Mesothelial cell of epicardium (in vitro differentiated cells): ENCODE measurements around the gene CHAF1B. TPM values are rescaled to one million over a fixed set of nuclear protein-coding genes. Genes with fewer than 3 reads are reported as not detected.

ENCODE experiments used
- DNase-seq, 2 experiments: peaks; one replicate each; pipeline ENCODE4 v3.0.0; 2021; ENCODE audit warnings: low spot score in 2 of 2; ENCODE audit not compliant: unreplicated experiment in 2 of 2
- H3K27ac Mint-ChIP-seq: 2 replicates; pipeline ENCODE4 v1.8.0; 2021; ENCODE audit warnings: mixed read lengths
- H3K27me3 Mint-ChIP-seq: 2 replicates; pipeline ENCODE4 v1.8.0; 2021; ENCODE audit warnings: low read depth, mixed read lengths
- H3K36me3 Mint-ChIP-seq: 2 replicates; pipeline ENCODE4 v1.8.0; 2021; ENCODE audit warnings: mixed read lengths
- H3K4me1 Mint-ChIP-seq: 2 replicates; pipeline ENCODE4 v1.8.0; 2021; ENCODE audit warnings: mixed read lengths
- H3K4me3 Mint-ChIP-seq: 2 replicates; pipeline ENCODE4 v1.8.0; 2021; ENCODE audit warnings: mild to moderate bottlenecking, moderate library complexity, mixed read lengths
- H3K9me3 Mint-ChIP-seq: 2 replicates; pipeline ENCODE4 v1.8.0; 2021; ENCODE audit warnings: mixed read lengths
- total RNA-seq: library from RNA; stranded (reverse); gene quantifications from 3 replicates; pipeline ENCODE4 v1.2.1, GENCODE V29; 2021
- TF ChIP-seq, protein P1 (sequence below): fragments of 200-600 bp; sonication (generic); IDR thresholded peaks from one replicate; pipeline ENCODE4 v1.5.0; 2021; ENCODE audit warnings: antibody characterized with exemption; ENCODE audit not compliant: unreplicated experiment

CHAF1B gene
- total RNA-seq, 1 donor from 2014 or later = 8.2 TPM

GRCh38 chr21:36430841-36431240 lies 45.6 kb downstream of the CHAF1B start:
- no peak overlapping the region for H3K4me3 Mint-ChIP-seq
- no peak overlapping the region for H3K27ac Mint-ChIP-seq
- peaks cover 7% of the 10 kb centered on the region for H3K27me3 Mint-ChIP-seq
- no peaks in the 10 kb centered on the region for H3K9me3 Mint-ChIP-seq
- no peaks in the 10 kb centered on the region for H3K36me3 Mint-ChIP-seq
- H3K4me1 Mint-ChIP-seq = peaks cover 13% of the 10 kb centered on the region
- no peak for DNase-seq
- TF ChIP-seq, protein P1, sequence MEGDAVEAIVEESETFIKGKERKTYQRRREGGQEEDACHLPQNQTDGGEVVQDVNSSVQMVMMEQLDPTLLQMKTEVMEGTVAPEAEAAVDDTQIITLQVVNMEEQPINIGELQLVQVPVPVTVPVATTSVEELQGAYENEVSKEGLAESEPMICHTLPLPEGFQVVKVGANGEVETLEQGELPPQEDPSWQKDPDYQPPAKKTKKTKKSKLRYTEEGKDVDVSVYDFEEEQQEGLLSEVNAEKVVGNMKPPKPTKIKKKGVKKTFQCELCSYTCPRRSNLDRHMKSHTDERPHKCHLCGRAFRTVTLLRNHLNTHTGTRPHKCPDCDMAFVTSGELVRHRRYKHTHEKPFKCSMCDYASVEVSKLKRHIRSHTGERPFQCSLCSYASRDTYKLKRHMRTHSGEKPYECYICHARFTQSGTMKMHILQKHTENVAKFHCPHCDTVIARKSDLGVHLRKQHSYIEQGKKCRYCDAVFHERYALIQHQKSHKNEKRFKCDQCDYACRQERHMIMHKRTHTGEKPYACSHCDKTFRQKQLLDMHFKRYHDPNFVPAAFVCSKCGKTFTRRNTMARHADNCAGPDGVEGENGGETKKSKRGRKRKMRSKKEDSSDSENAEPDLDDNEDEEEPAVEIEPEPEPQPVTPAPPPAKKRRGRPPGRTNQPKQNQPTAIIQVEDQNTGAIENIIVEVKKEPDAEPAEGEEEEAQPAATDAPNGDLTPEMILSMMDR = no peak

DNA sequence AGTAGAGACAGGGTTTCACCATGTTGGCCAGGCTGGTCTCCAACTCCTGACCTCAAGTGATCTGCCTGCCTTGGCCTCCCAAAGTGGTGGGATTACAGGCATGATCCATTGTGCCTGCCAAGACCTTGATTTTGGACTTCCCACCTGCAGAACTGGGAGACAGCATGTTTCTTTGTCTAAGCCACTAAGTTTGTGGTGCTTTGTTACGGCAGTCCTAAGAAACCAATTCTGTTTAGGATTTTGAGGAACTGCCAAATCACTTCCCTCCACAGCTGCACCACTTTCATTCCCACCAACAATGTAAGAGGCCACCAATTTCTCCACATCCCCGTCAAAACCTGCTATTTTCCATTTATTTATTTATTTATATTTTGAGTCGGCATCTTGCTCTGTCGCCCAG lies 46.1 kb downstream of the CHAF1B start:
- Mint-ChIP-seq H3K36me3 (no peaks in the 10 kb centered on the region), H3K27ac (no peak overlapping the region), H3K9me3 (no peaks in the 10 kb centered on the region), H3K4me1 (peaks cover 13% of the 10 kb centered on the region), H3K27me3 (peaks cover 7% of the 10 kb centered on the region), H3K4me3 (no peak overlapping the region)
- TF ChIP-seq, protein P1 = no peak
- no peak for DNase-seq

DNA sequence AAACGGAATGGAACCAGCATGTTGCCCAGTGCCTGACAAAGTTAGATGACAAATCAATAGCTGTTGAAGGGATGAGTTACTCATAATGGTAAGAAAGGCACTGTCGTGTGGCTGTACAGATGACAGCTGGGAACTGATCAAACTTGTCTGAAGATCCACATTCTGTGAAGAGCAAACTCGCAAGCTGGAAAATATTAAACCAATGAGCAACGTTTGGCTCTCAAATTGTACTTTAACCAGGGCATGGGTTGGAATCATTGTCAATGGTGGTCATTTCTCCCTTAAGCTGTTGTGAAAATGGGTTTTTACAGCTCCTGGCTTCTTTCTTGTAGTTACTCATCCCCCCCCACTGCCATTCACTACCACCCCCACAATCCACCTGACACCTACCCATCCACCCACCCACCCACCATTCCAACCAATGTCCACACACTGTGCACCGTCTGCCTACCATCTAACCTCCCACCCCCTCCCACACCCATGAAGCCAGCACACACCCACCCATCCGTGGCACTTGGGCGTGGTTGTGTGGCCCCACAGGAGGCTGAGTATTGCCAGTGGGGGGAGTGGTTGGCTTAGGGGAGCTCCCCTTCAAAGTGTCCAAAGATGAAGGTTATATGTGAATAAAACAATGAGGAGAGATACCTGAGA lies 48.0 kb downstream of the CHAF1B start:
- no peak for DNase-seq
- peaks cover 7% of the 10 kb centered on the region for H3K27me3 Mint-ChIP-seq
- H3K9me3 Mint-ChIP-seq = peaks cover 5% of the 10 kb centered on the region
- H3K4me1 Mint-ChIP-seq = peaks cover 13% of the 10 kb centered on the region
- no peak overlapping the region for H3K4me3 Mint-ChIP-seq
- no peaks in the 10 kb centered on the region for H3K36me3 Mint-ChIP-seq
- TF ChIP-seq, protein P1 = no peak
- no peak overlapping the region for H3K27ac Mint-ChIP-seq

DNA sequence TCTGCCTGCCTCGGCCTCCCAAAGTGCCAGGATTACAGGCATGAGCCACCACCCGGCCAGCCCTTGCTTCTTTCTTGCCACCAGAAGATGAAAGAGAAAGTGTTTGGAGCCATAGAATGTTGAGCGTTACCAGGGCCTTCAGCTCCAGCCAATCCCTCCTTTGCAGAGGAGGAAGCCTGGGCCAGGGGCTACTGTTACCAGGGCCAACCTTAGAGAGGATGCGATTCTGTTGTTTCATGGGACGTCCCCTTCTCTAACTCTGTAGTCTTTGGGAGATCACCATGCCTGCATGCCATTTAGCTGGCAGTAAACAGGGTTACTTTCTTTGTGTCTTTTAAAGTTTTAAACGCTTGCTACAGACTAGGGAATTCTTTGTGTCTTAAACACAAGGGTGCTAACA lies 49.0 kb downstream of the CHAF1B start:
- peaks cover 13% of the 10 kb centered on the region for H3K4me1 Mint-ChIP-seq
- H3K36me3 Mint-ChIP-seq = no peaks in the 10 kb centered on the region
- no peak for DNase-seq
- peaks cover 5% of the 10 kb centered on the region for H3K27me3 Mint-ChIP-seq
- no peak overlapping the region for H3K4me3 Mint-ChIP-seq
- TF ChIP-seq, protein P1 = no peak
- peaks cover 5% of the 10 kb centered on the region for H3K9me3 Mint-ChIP-seq
- H3K27ac Mint-ChIP-seq = no peak overlapping the region

DNA sequence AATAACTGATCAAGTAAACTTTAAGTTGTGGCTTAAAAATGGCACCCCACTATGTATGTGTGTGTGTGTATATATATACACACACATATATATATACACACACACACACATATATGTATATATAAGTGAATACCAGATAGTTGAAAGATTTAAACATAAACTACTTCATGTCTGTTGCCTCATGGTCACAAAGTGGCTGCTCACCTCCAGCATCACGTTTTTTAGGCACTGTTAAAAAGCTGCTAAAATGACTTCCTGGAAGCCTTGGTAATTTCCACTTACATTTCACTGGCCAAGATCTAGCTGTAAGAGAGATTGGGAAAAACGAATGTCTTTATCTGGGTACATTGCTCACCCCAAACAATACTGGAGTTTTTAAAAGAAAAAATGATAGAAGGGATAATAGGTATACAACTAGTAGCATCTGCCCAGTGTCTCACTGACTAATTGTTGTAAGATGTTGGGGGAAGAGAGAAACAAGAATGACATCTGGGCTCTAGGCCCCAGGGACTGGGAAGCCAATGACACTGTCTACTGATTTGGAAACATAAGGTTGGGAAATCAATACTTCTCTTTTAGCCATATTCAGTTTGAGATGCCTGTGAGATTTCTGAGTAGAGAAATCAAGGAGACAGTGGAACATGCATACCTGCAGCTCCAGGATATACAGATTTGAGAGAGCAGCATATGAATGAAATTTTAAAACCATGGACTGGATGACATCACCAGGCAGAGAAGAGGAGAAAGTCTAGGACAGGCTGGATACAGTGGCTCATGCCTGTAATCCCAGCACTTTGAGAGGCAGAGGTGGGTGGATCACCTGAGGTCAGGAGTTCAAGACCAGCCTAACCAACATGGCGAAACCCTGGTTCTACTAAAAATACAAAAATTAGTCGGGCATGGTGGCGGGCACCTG lies 51.9 kb downstream of the CHAF1B start:
- peaks cover 8% of the 10 kb centered on the region for H3K4me1 Mint-ChIP-seq
- H3K9me3 Mint-ChIP-seq = peaks cover 5% of the 10 kb centered on the region
- no peaks in the 10 kb centered on the region for H3K36me3 Mint-ChIP-seq
- H3K27ac Mint-ChIP-seq = no peak overlapping the region
- H3K4me3 Mint-ChIP-seq = no peak overlapping the region
- H3K27me3 Mint-ChIP-seq = peaks cover 3% of the 10 kb centered on the region
- no peak for DNase-seq
- TF ChIP-seq, protein P1 = no peak
